HepG2 (cell line): Measurements from ENCODE around the gene LNX2. TPM values are rescaled to one million over a fixed set of nuclear protein-coding genes. Genes with fewer than 3 reads are reported as not detected.

Experiments used
- AGO2 ChIP-seq: fragments of 200-400 bp; formaldehyde crosslinking; optimal IDR thresholded peaks from 2 replicates; pipeline ENCODE3; 2017; ENCODE audit warnings: mild to moderate bottlenecking, low read depth, low read length, moderate library complexity
- BHLHE40 ChIP-seq: IDR thresholded peaks from 2 replicates; pipeline ENCODE4 v1.6.1; 2011; ENCODE audit warnings: low read length, improper control_type of control experiment
- BRCA1 ChIP-seq: sonication (generic); formaldehyde crosslinking; IDR thresholded peaks from 2 replicates; pipeline ENCODE4 v1.4.0; 2020; ENCODE audit warnings: missing genetic modification reagents
- CREB1 ChIP-seq, 2 experiments: fragments of 450-650 bp in 1 of 2; IDR thresholded peaks; 2 replicates each; pipeline ENCODE4 v1.6.1; 2016 to 2017; ENCODE audit warnings: control low read depth in 1 of 2, mild to moderate bottlenecking in 1 of 2, missing compliant biosample characterization in 1 of 2, missing genetic modification characterization in 1 of 2
- DRAP1 ChIP-seq: IDR thresholded peaks from 2 replicates; pipeline ENCODE4 v1.6.1; 2016; ENCODE audit warnings: missing genetic modification reagents, missing compliant biosample characterization
- EED ChIP-seq: sonication (generic); formaldehyde crosslinking; IDR thresholded peaks from 2 replicates; pipeline ENCODE4 v1.5.0; 2020; ENCODE audit warnings: mild to moderate bottlenecking, missing genetic modification reagents
- HIVEP1 ChIP-seq: sonication (generic); formaldehyde crosslinking; IDR thresholded peaks from 2 replicates; pipeline ENCODE4 v1.4.0; 2020; ENCODE audit warnings: mild to moderate bottlenecking, missing genetic modification reagents
- HMGA1 ChIP-seq: sonication (generic); formaldehyde crosslinking; conservative IDR thresholded peaks from 2 replicates; pipeline ENCODE4 v1.4.0; 2020; ENCODE audit warnings: missing genetic modification reagents
- HNRNPL ChIP-seq: fragments of 200-400 bp; formaldehyde crosslinking; IDR thresholded peaks from 2 replicates; pipeline ENCODE4 v1.6.1; 2017; ENCODE audit warnings: mild to moderate bottlenecking, low read depth, low read length
- HOXA5 ChIP-seq: sonication (generic); formaldehyde crosslinking; IDR thresholded peaks from 2 replicates; pipeline ENCODE4 v1.4.0; 2020; ENCODE audit warnings: missing genetic modification reagents
- NR2F6 ChIP-seq, 2 experiments: IDR thresholded peaks; 2 replicates each; pipeline ENCODE4 v1.6.1; 2016; ENCODE audit warnings: antibody characterized with exemption in 1 of 2, mild to moderate bottlenecking in 1 of 2
- POGZ ChIP-seq: sonication (generic); formaldehyde crosslinking; IDR thresholded peaks from 2 replicates; pipeline ENCODE4 v1.4.0; 2020; ENCODE audit warnings: mild to moderate bottlenecking, missing genetic modification reagents
- SALL2 ChIP-seq: sonication (generic); formaldehyde crosslinking; IDR thresholded peaks from 2 replicates; pipeline ENCODE4 v1.8.1; 2023; ENCODE audit warnings: mild to moderate bottlenecking, missing genetic modification reagents, inconsistent platforms
- SMARCC2 ChIP-seq: fragments of 450-650 bp; IDR thresholded peaks from 2 replicates; pipeline ENCODE4 v1.6.1; 2017; ENCODE audit warnings: antibody characterized with exemption, mild to moderate bottlenecking
- SP4 ChIP-seq: sonication (generic); formaldehyde crosslinking; IDR thresholded peaks from 2 replicates; pipeline ENCODE4 v1.8.1; 2023; ENCODE audit warnings: mild to moderate bottlenecking, missing genetic modification reagents
- TBL1XR1 ChIP-seq: fragments of 150-350 bp; IDR thresholded peaks from 2 replicates; pipeline ENCODE4 v1.6.1; 2014; ENCODE audit warnings: borderline replicate concordance, low read length; ENCODE audit not compliant: partially characterized antibody
- ZBTB1 ChIP-seq: sonication (generic); formaldehyde crosslinking; IDR thresholded peaks from 2 replicates; pipeline ENCODE4 v1.4.0; 2020; ENCODE audit warnings: missing genetic modification reagents, borderline replicate concordance
- ZBTB7A ChIP-seq: sonication (generic); formaldehyde crosslinking; IDR thresholded peaks from 2 replicates; pipeline ENCODE4 v1.8.0; 2022; ENCODE audit warnings: mild to moderate bottlenecking, missing genetic modification reagents
- ZFAT ChIP-seq: sonication (generic); formaldehyde crosslinking; conservative IDR thresholded peaks from 2 replicates; pipeline ENCODE4 v1.8.1; 2023; ENCODE audit warnings: missing genetic modification reagents, inconsistent platforms
- ZFX ChIP-seq: sonication (generic); formaldehyde crosslinking; IDR thresholded peaks from 2 replicates; pipeline ENCODE4 v1.4.0; 2020; ENCODE audit warnings: mild to moderate bottlenecking, low read depth, missing genetic modification reagents, moderate library complexity
- ZGPAT ChIP-seq: IDR thresholded peaks from 2 replicates; pipeline ENCODE4 v1.6.1; 2016; ENCODE audit warnings: mild to moderate bottlenecking
- ZKSCAN5 ChIP-seq: sonication (generic); formaldehyde crosslinking; IDR thresholded peaks from 2 replicates; pipeline ENCODE4 v1.5.1; 2020; ENCODE audit warnings: mild to moderate bottlenecking, missing genetic modification reagents
- ZKSCAN8 ChIP-seq: IDR thresholded peaks from 2 replicates; pipeline ENCODE4 v1.6.1; 2016; ENCODE audit warnings: borderline replicate concordance, missing genetic modification reagents, missing compliant biosample characterization
- ZNF557 ChIP-seq: sonication (generic); formaldehyde crosslinking; IDR thresholded peaks from 2 replicates; pipeline ENCODE4 v1.4.0; 2020; ENCODE audit warnings: missing genetic modification reagents
- ZNF569 ChIP-seq: sonication (generic); formaldehyde crosslinking; IDR thresholded peaks from 2 replicates; pipeline ENCODE4 v1.5.0; 2020; ENCODE audit warnings: mild to moderate bottlenecking, missing genetic modification reagents, moderate library complexity, borderline replicate concordance
- ZNF652 ChIP-seq: IDR thresholded peaks from 2 replicates; pipeline ENCODE4 v1.6.1; 2016; ENCODE audit warnings: low read depth, borderline replicate concordance
- ZNF720 ChIP-seq: sonication (generic); formaldehyde crosslinking; IDR thresholded peaks from 2 replicates; pipeline ENCODE4 v1.4.0; 2020; ENCODE audit warnings: missing genetic modification reagents
- polyA plus RNA-seq, 8 experiments: library from polyadenylated mRNA; depleted of rRNA in 3 of 8; stranded (reverse) in 7 of 8; unstranded in 1 of 8; fragments of >200 nt; fragmentation: Illumina TruSeq in 4 of 8; extraction: Trizol in 4 of 8; gene quantifications; 2 replicates each; pipeline versions ENCODE4 v1.2.1 to v1.2.3, GENCODE V29; 2011 to 2016; ENCODE audit warnings: low read depth in 4 of 8, missing spikeins in 1 of 8, mixed read lengths in 1 of 8; ENCODE audit not compliant: insufficient read depth in 1 of 8
- total RNA-seq, 5 experiments: library from RNA; depleted of rRNA; stranded (reverse); fragments of >200 nt; fragmentation: Illumina TruSeq; extraction: Trizol; gene quantifications; 2 replicates each; pipeline ENCODE4 v1.2.3, GENCODE V29; 2016; ENCODE audit warnings: low read depth in 1 of 5
- TF ChIP-seq, protein P1 (sequence below): sonication (generic); formaldehyde crosslinking; IDR thresholded peaks from 2 replicates; pipeline ENCODE4 v1.8.1; 2022; ENCODE audit warnings: mild to moderate bottlenecking, missing genetic modification reagents

The LNX2 gene
- total and polyA plus RNA-seq, 2 of the 13 experiments (the other 11 are each of a cell fraction or from before 2014, with no cell fraction given): 9.2 to 9.7 TPM

- no peak for TF ChIP-seq EED (CRISPR knock-in tag)
- TF ChIP-seq ZNF720 (CRISPR knock-in tag): no peak
- TF ChIP-seq, protein P1, sequence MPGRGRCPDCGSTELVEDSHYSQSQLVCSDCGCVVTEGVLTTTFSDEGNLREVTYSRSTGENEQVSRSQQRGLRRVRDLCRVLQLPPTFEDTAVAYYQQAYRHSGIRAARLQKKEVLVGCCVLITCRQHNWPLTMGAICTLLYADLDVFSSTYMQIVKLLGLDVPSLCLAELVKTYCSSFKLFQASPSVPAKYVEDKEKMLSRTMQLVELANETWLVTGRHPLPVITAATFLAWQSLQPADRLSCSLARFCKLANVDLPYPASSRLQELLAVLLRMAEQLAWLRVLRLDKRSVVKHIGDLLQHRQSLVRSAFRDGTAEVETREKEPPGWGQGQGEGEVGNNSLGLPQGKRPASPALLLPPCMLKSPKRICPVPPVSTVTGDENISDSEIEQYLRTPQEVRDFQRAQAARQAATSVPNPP: no peak
- no peak for TF ChIP-seq SP4 (CRISPR knock-in tag)
- TF ChIP-seq HOXA5 (CRISPR knock-in tag): no peak
- TF ChIP-seq ZNF652 (CRISPR knock-in tag): no peak
- no peak for TF ChIP-seq ZBTB7A
- TF ChIP-seq SALL2: no peak
- no peak for TF ChIP-seq SMARCC2
- TF ChIP-seq DRAP1 (CRISPR knock-in tag): no peak
- TF ChIP-seq NR2F6 (IDR thresholded peaks at IDR 0.05): peak; percentile 42; the same call in 1 of the 2 replicates
- peak; percentile 43; the same call in 1 of the 2 replicates for TF ChIP-seq NR2F6 (CRISPR knock-in tag; IDR thresholded peaks at IDR 0.05)
- peak; percentile 58; the same call in 1 of the 2 replicates for TF ChIP-seq ZFX (CRISPR knock-in tag)
- no peak for TF ChIP-seq ZNF557 (CRISPR knock-in tag)
- no peak for TF ChIP-seq ZFAT (CRISPR knock-in tag)
- no peak for TF ChIP-seq AGO2
- TF ChIP-seq TBL1XR1: no peak
- no peak for TF ChIP-seq HMGA1 (CRISPR knock-in tag)
- peak; percentile 46 for TF ChIP-seq CREB1 (IDR thresholded peaks at IDR 0.05)
- TF ChIP-seq CREB1 (CRISPR knock-in tag; IDR thresholded peaks at IDR 0.05): peak; percentile 52; the same call in 1 of the 2 replicates
- no peak for TF ChIP-seq ZKSCAN5 (CRISPR knock-in tag)
- no peak for TF ChIP-seq HIVEP1 (CRISPR knock-in tag)
- TF ChIP-seq ZGPAT (CRISPR knock-in tag): peak; percentile 76
- no peak for TF ChIP-seq BHLHE40
- no peak for TF ChIP-seq ZBTB1
- TF ChIP-seq BRCA1: no peak
- peak; percentile 58; the same call in 1 of the 2 replicates for TF ChIP-seq POGZ (CRISPR knock-in tag)
- no peak for TF ChIP-seq HNRNPL
- no peak for TF ChIP-seq ZNF569 (CRISPR knock-in tag)
- no peak; the same call in 1 of the 2 replicates for TF ChIP-seq ZKSCAN8 (CRISPR knock-in tag)
Measured at GRCh38 chr13:27641711-27642502, 21.6 kb upstream of the LNX2 start (continued).
